ENCODE measurements around the gene MTCL1. TPM values are rescaled to one million over a fixed set of nuclear protein-coding genes. Genes with fewer than 3 reads are reported as not detected.

Gene MTCL1
- total RNA-seq, 1 experiment from 2014 or later = 50.1 TPM

GRCh38 chr18:8821531-8821930, 116.2 kb downstream of the MTCL1 start:
- Histone ChIP-seq H3K9me3 (ENCODE audit: control insufficient read depth, insufficient read depth, low read depth, low read length) (no peaks in the 10 kb centered on the region), H3K27ac (ENCODE audit: low read length) (no peak overlapping the region), H3K4me3 (ENCODE audit: low read depth in 2 of 2, low read length in 2 of 2) (no peak overlapping the region), H3K4me1 (ENCODE audit: control insufficient read depth, insufficient read depth, low read length) (no peaks in the 10 kb centered on the region), H3K27me3 (ENCODE audit: control insufficient read depth, insufficient read depth, low read length) (no peaks in the 10 kb centered on the region), H3K36me3 (ENCODE audit: control insufficient read depth, insufficient read depth, low read length) (peaks cover 16% of the 10 kb centered on the region)
- DNase-seq (ENCODE audit: low read depth, low spot score) (no peak), ATAC-seq (no peak)
- BruUV-seq (replicated peaks) = no TSS peak
- intact Hi-C loops (cut with micrococcal nuclease; ENCODE audit: unreplicated experiment) (no loop called here), in situ Hi-C loops (cut with HindIII; ENCODE audit: low pct_unique_long_range_greater_than_20kb, low sequenced_read_pairs) (no loop called here)
- TF ChIP-seq REST (IDR thresholded peaks at IDR 0.05; ENCODE audit: insufficient read depth in 1 of 2, low read depth in 2 of 2, low read length in 1 of 2) (no peak), CTCF (IDR thresholded peaks at IDR 0.05) (no peak), SIN3A (IDR thresholded peaks at IDR 0.05; ENCODE audit: borderline replicate concordance, insufficient read depth, low read depth, low read length) (no peak), TCF7L2 (IDR thresholded peaks at IDR 0.05; ENCODE audit: low read depth, low read length) (no peak), POLR2AphosphoS5 (IDR thresholded peaks at IDR 0.05; ENCODE audit: low read depth, low read length) (no peak)
- ChIA-PET POLR2A (no interaction called here), CTCF (no interaction called here)

GRCh38 chr18:8822643-8823042, 117.3 kb downstream of the MTCL1 start:
- POLR2A ChIA-PET = no interaction called here
- CTCF ChIA-PET = no interaction called here
- ATAC-seq (no peak), DNase-seq (ENCODE audit: low read depth, low spot score) (no peak)
- no peak overlapping the region for H3K27ac ChIP-seq (ENCODE audit: low read length)
- no peak for TF ChIP-seq TCF7L2 (IDR thresholded peaks at IDR 0.05; ENCODE audit: low read depth, low read length)
- TF ChIP-seq CTCF (IDR thresholded peaks at IDR 0.05) = no peak
- no peak for TF ChIP-seq POLR2AphosphoS5 (IDR thresholded peaks at IDR 0.05; ENCODE audit: low read depth, low read length)
- no peak for TF ChIP-seq REST (IDR thresholded peaks at IDR 0.05; ENCODE audit: insufficient read depth in 1 of 2, low read depth in 2 of 2, low read length in 1 of 2)
- no peak for TF ChIP-seq SIN3A (IDR thresholded peaks at IDR 0.05; ENCODE audit: borderline replicate concordance, insufficient read depth, low read depth, low read length)
- BruUV-seq (replicated peaks) = no TSS peak
- no peaks in the 10 kb centered on the region for H3K9me3 ChIP-seq (ENCODE audit: control insufficient read depth, insufficient read depth, low read depth, low read length)
- H3K36me3 ChIP-seq (ENCODE audit: control insufficient read depth, insufficient read depth, low read length) = peaks cover 10% of the 10 kb centered on the region
- intact Hi-C loops (cut with micrococcal nuclease; ENCODE audit: unreplicated experiment) (no loop called here), in situ Hi-C loops (cut with HindIII; ENCODE audit: low pct_unique_long_range_greater_than_20kb, low sequenced_read_pairs) (no loop called here)
- no peaks in the 10 kb centered on the region for H3K4me1 ChIP-seq (ENCODE audit: control insufficient read depth, insufficient read depth, low read length)
- H3K4me3 ChIP-seq (ENCODE audit: low read depth in 2 of 2, low read length in 2 of 2) = no peak overlapping the region
- H3K27me3 ChIP-seq (ENCODE audit: control insufficient read depth, insufficient read depth, low read length) = no peaks in the 10 kb centered on the region
